ENCODE results near the gene SLC22A3.
"Not testable (repeated sequence)": the region's sequence is repeated elsewhere in the genome, so short reads cannot be mapped to it uniquely, and the experiment has no call there.

SLC22A3 gene

GRCh38 chr6:160445130-160445529, 97.0 kb downstream of the SLC22A3 start:
- Histone ChIP-seq H3K27me3 (ENCODE audit: insufficient read depth, insufficient read length) (no peaks in the 10 kb centered on the region), H3K4me1 (ENCODE audit: insufficient read depth, insufficient read length) (no peaks in the 10 kb centered on the region), H3K9me3 (ENCODE audit: insufficient read depth, low read length) (no peaks in the 10 kb centered on the region), H3K36me3 (ENCODE audit: insufficient read depth, insufficient read length, low read length) (no peaks in the 10 kb centered on the region), H3K9ac (ENCODE audit: insufficient read length, low read depth) (no peak overlapping the region), H3K4me3 (ENCODE audit: insufficient read length, low read depth) (no peak overlapping the region)
- TF ChIP-seq SUZ12 (IDR thresholded peaks at IDR 0.05; ENCODE audit: extremely low read depth, insufficient read depth, insufficient read length) (no peak), ZNF274 (IDR thresholded peaks at IDR 0.05; ENCODE audit: low read depth, low read length) (no peak), YY1 (IDR thresholded peaks at IDR 0.05; ENCODE audit: insufficient read depth, insufficient read length) (no peak)
- no peak for DNase-seq (ENCODE audit: low read depth, low spot score)

- DNase-seq (ENCODE audit: low read depth, low spot score), result no peak
- Histone ChIP-seq H3K9me3 (ENCODE audit: insufficient read depth, low read length) (no peaks in the 10 kb centered on the region), H3K4me3 (ENCODE audit: insufficient read length, low read depth) (no peak overlapping the region), H3K9ac (ENCODE audit: insufficient read length, low read depth) (no peak overlapping the region), H3K36me3 (ENCODE audit: insufficient read depth, insufficient read length, low read length) (no peaks in the 10 kb centered on the region), H3K27me3 (ENCODE audit: insufficient read depth, insufficient read length) (no peaks in the 10 kb centered on the region), H3K4me1 (ENCODE audit: insufficient read depth, insufficient read length) (no peaks in the 10 kb centered on the region)
- TF ChIP-seq SUZ12 (IDR thresholded peaks at IDR 0.05; ENCODE audit: extremely low read depth, insufficient read depth, insufficient read length) (no peak), ZNF274 (IDR thresholded peaks at IDR 0.05; ENCODE audit: low read depth, low read length) (no peak), YY1 (IDR thresholded peaks at IDR 0.05; ENCODE audit: insufficient read depth, insufficient read length) (no peak)
These were observed 99.2 kb downstream of the SLC22A3 start for GRCh38 chr6:160447350-160447749.

GRCh38 chr6:160449787-160450186, 101.6 kb downstream of the SLC22A3 start:
- DNase-seq (ENCODE audit: low read depth, low spot score); H3K9ac ChIP-seq (ENCODE audit: insufficient read length, low read depth); H3K36me3 ChIP-seq (ENCODE audit: insufficient read depth, insufficient read length, low read length); H3K4me1 ChIP-seq (ENCODE audit: insufficient read depth, insufficient read length); H3K27me3 ChIP-seq (ENCODE audit: insufficient read depth, insufficient read length); H3K4me3 ChIP-seq (ENCODE audit: insufficient read length, low read depth); H3K9me3 ChIP-seq (ENCODE audit: insufficient read depth, low read length): not testable (repeated sequence)

- DNase-seq (ENCODE audit: low read depth, low spot score), result no peak
- Histone ChIP-seq H3K27me3 (ENCODE audit: insufficient read depth, insufficient read length) (no peaks in the 10 kb centered on the region), H3K4me1 (ENCODE audit: insufficient read depth, insufficient read length) (no peaks in the 10 kb centered on the region), H3K9me3 (ENCODE audit: insufficient read depth, low read length) (no peaks in the 10 kb centered on the region), H3K36me3 (ENCODE audit: insufficient read depth, insufficient read length, low read length) (no peaks in the 10 kb centered on the region), H3K9ac (ENCODE audit: insufficient read length, low read depth) (no peak overlapping the region), H3K4me3 (ENCODE audit: insufficient read length, low read depth) (no peak overlapping the region)
- TF ChIP-seq YY1 (IDR thresholded peaks at IDR 0.05; ENCODE audit: insufficient read depth, insufficient read length) (no peak), SUZ12 (IDR thresholded peaks at IDR 0.05; ENCODE audit: extremely low read depth, insufficient read depth, insufficient read length) (no peak), ZNF274 (IDR thresholded peaks at IDR 0.05; ENCODE audit: low read depth, low read length) (no peak)
These were observed 102.7 kb downstream of the SLC22A3 start for GRCh38 chr6:160450849-160451248.

DNA sequence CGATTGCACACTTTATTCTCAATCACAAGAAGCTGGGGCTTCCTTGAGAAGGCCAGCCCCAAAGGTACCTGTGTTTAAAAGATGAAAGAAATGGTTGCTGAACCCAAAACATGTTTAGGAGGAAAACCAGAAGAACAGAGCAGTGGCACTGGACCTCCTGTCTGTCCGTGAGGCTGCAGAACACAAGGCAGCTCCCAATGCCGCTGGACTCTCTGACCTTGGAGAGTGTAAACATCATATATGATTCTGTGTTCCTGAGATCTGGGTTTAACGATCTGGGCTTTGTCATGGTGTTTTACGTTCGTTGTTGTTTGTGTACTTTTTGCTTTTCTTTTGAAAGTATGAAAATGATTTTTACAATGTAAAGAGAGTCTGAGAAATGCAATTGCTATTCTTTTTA, 106.1 kb downstream of the SLC22A3 start:
- TF ChIP-seq YY1 (IDR thresholded peaks at IDR 0.05; ENCODE audit: insufficient read depth, insufficient read length) (no peak), ZNF274 (IDR thresholded peaks at IDR 0.05; ENCODE audit: low read depth, low read length) (no peak), SUZ12 (IDR thresholded peaks at IDR 0.05; ENCODE audit: extremely low read depth, insufficient read depth, insufficient read length) (no peak)
- no peaks in the 10 kb centered on the region for H3K36me3 ChIP-seq (ENCODE audit: insufficient read depth, insufficient read length, low read length)
- H3K27me3 ChIP-seq (ENCODE audit: insufficient read depth, insufficient read length), result no peaks in the 10 kb centered on the region
- no peaks in the 10 kb centered on the region for H3K9me3 ChIP-seq (ENCODE audit: insufficient read depth, low read length)
- no peaks in the 10 kb centered on the region for H3K4me1 ChIP-seq (ENCODE audit: insufficient read depth, insufficient read length)
- no peak for DNase-seq (ENCODE audit: low read depth, low spot score)
- no peak overlapping the region for H3K9ac ChIP-seq (ENCODE audit: insufficient read length, low read depth)
- no peak overlapping the region for H3K4me3 ChIP-seq (ENCODE audit: insufficient read length, low read depth)

- Histone ChIP-seq H3K4me1 (ENCODE audit: insufficient read depth, insufficient read length) (no peaks in the 10 kb centered on the region), H3K9me3 (ENCODE audit: insufficient read depth, low read length) (no peaks in the 10 kb centered on the region), H3K36me3 (ENCODE audit: insufficient read depth, insufficient read length, low read length) (no peaks in the 10 kb centered on the region), H3K9ac (ENCODE audit: insufficient read length, low read depth) (no peak overlapping the region), H3K4me3 (ENCODE audit: insufficient read length, low read depth) (no peak overlapping the region), H3K27me3 (ENCODE audit: insufficient read depth, insufficient read length) (no peaks in the 10 kb centered on the region)
- no peak for TF ChIP-seq ZNF274 (IDR thresholded peaks at IDR 0.05; ENCODE audit: low read depth, low read length)
- TF ChIP-seq SUZ12 (IDR thresholded peaks at IDR 0.05; ENCODE audit: extremely low read depth, insufficient read depth, insufficient read length), result no peak
- TF ChIP-seq YY1 (IDR thresholded peaks at IDR 0.05; ENCODE audit: insufficient read depth, insufficient read length), result no peak
- no peak for DNase-seq (ENCODE audit: low read depth, low spot score)
These were observed 106.9 kb downstream of the SLC22A3 start for GRCh38 chr6:160455081-160455480.

GRCh38 chr6:160455541-160456213, 107.5 kb downstream of the SLC22A3 start:
- peak; percentile 30 for DNase-seq (ENCODE audit: low read depth, low spot score)
- Histone ChIP-seq H3K27me3 (ENCODE audit: insufficient read depth, insufficient read length) (no peaks in the 10 kb centered on the region), H3K36me3 (ENCODE audit: insufficient read depth, insufficient read length, low read length) (no peaks in the 10 kb centered on the region), H3K9ac (ENCODE audit: insufficient read length, low read depth) (peak overlapping the region; percentile 36), H3K4me1 (ENCODE audit: insufficient read depth, insufficient read length) (no peaks in the 10 kb centered on the region), H3K4me3 (ENCODE audit: insufficient read length, low read depth) (no peak overlapping the region), H3K9me3 (ENCODE audit: insufficient read depth, low read length) (no peaks in the 10 kb centered on the region)
- TF ChIP-seq ZNF274 (IDR thresholded peaks at IDR 0.05; ENCODE audit: low read depth, low read length), result no peak
- no peak for TF ChIP-seq SUZ12 (IDR thresholded peaks at IDR 0.05; ENCODE audit: extremely low read depth, insufficient read depth, insufficient read length)
- TF ChIP-seq YY1 (IDR thresholded peaks at IDR 0.05; ENCODE audit: insufficient read depth, insufficient read length), result no peak
